Smooth muscle cell (in vitro differentiated cells): ENCODE results near the gene SULT2B1. TPM values are rescaled to one million over a fixed set of nuclear protein-coding genes. Genes with fewer than 3 reads are reported as not detected.

Experiments used
- DNase-seq: peaks from one replicate; lab custom pipeline; 2025; ENCODE audit not compliant: unreplicated experiment; lab: John Stamatoyannopoulos, UW
- H2AFZ ChIP-seq: fragments of 200-600 bp; sonication (generic); 2 replicates; pipeline ENCODE4 v1.6.0; 2016; ENCODE audit warnings: antibody characterized with exemption, low read depth, mild to moderate bottlenecking
- H3F3A ChIP-seq: fragments of 200-600 bp; sonication (generic); 2 replicates; pipeline ENCODE4 v1.6.0; 2017; ENCODE audit warnings: antibody characterized with exemption, low read depth
- H3K27ac ChIP-seq: fragments of 200-600 bp; sonication (generic); 2 replicates; pipeline ENCODE4 v1.5.1; 2016; ENCODE audit warnings: low read depth, mild to moderate bottlenecking
- H3K27me3 ChIP-seq: fragments of 200-600 bp; sonication (generic); 2 replicates; pipeline ENCODE4 v1.6.1; 2016; ENCODE audit warnings: low read depth, mild to moderate bottlenecking
- H3K36me3 ChIP-seq: fragments of 200-600 bp; sonication (generic); 2 replicates; pipeline ENCODE4 v1.5.1; 2016; ENCODE audit warnings: low read depth
- H3K4me1 ChIP-seq: fragments of 200-600 bp; sonication (generic); 2 replicates; pipeline ENCODE4 v1.5.1; 2016; ENCODE audit warnings: low read depth
- H3K4me2 ChIP-seq: fragments of 200-600 bp; sonication (generic); 2 replicates; pipeline ENCODE4 v1.6.0; 2016; ENCODE audit warnings: mild to moderate bottlenecking
- H3K4me3 ChIP-seq: fragments of 200-600 bp; sonication (generic); 2 replicates; pipeline ENCODE4 v1.5.1; 2016; ENCODE audit warnings: mild to moderate bottlenecking
- H3K79me2 ChIP-seq: fragments of 200-600 bp; sonication (generic); 2 replicates; pipeline ENCODE4 v1.6.0; 2016; ENCODE audit warnings: low read depth, mild to moderate bottlenecking
- H3K9ac ChIP-seq: fragments of 200-600 bp; sonication (generic); 2 replicates; pipeline ENCODE4 v1.6.0; 2016; ENCODE audit warnings: low read depth
- H3K9me3 ChIP-seq: fragments of 200-600 bp; sonication (generic); replicated peaks from 2 replicates; pipeline ENCODE4 v1.5.1; 2016; ENCODE audit warnings: low read depth
- H4K20me1 ChIP-seq: fragments of 200-600 bp; sonication (generic); 2 replicates; pipeline ENCODE4 v1.6.0; 2016; ENCODE audit warnings: low read depth
- WGBS: methylation state at CpG from one replicate; pipeline ENCODE4 v1.1.7; 2016; ENCODE audit warnings: low lambda C conversion rate; 5-methylcytosine and 5-hydroxymethylcytosine counted together
- polyA plus RNA-seq: library from polyadenylated mRNA; unstranded; fragments of >200 nt; fragmentation: Nextera tagmentation; extraction: Ambion mirVana; gene quantifications from 2 replicates; pipeline ENCODE4 v1.2.1, GENCODE V29; 2016
- total RNA-seq: library from RNA; depleted of rRNA; stranded (reverse); fragments of >200 nt; gene quantifications from 2 replicates; pipeline ENCODE4 v1.2.3, GENCODE V29; 2014
- TF ChIP-seq, protein P1 (sequence below): fragments of 200-600 bp; sonication (generic); IDR thresholded peaks from 2 replicates; pipeline ENCODE4 v1.5.1; 2017; ENCODE audit warnings: borderline replicate concordance, mild to moderate bottlenecking, antibody characterized with exemption; ENCODE audit not compliant: insufficient read depth, poor library complexity, severe bottlenecking

Gene SULT2B1
- total and polyA plus RNA-seq, 2 experiments from 2014 or later = 1.7 to 2.3 TPM

DNA sequence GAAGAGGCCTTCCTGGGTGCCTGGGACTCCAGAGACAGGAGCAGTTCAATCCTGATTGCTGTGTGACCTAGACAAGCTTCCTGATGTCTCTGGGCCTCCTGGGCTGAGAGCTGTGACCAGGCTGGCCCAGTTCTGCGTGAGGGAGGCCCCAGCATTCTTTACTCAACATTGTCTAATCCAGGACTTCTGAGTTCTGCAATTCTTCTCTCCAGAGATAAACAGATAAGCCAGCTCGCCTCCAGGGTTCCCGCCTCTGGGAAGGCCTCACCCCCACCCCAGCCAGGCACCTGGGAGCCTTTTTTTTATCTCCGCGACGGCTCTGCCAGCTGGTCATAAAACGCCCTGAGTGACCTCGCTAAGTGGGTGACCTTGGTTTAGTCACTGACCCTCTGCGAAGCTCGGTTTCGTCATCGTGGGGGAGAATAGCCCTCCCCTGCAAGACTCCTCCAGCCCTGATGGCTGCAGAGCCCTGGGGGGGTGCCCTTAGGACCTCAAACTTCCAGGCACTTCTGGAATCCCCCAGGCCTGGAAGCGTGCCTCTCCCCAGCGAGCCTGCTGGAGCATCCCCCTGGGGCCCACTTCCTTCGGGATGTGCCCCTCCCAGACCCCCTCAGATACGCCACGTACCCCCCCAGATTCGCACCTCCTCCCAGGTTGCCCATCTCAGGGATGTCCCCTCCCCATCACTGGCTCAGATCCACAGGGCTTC, 1.9 kb downstream of the SULT2B1 start:
- 4% methylated on average over 15 of the region's 18 CpGs for WGBS
- peaks cover 25% of the 10 kb centered on the region for H3F3A ChIP-seq
- H3K27ac ChIP-seq = no peak overlapping the region

GRCh38 chr19:48554385-48555091, 2.6 kb downstream of the SULT2B1 start:
- H3K4me1 ChIP-seq = peaks cover 3% of the 10 kb centered on the region
- peaks cover 25% of the 10 kb centered on the region for H3F3A ChIP-seq
- H3K4me3 ChIP-seq = no peak overlapping the region
- no peaks in the 10 kb centered on the region for H3K9me3 ChIP-seq
- peak overlapping the region; percentile 29 for H3K4me2 ChIP-seq
- DNase-seq = no peak
- no peak overlapping the region for H3K9ac ChIP-seq
- H3K27ac ChIP-seq = no peak overlapping the region
- 76% methylated on average over 13 of the region's 16 CpGs for WGBS
- TF ChIP-seq, protein P1, sequence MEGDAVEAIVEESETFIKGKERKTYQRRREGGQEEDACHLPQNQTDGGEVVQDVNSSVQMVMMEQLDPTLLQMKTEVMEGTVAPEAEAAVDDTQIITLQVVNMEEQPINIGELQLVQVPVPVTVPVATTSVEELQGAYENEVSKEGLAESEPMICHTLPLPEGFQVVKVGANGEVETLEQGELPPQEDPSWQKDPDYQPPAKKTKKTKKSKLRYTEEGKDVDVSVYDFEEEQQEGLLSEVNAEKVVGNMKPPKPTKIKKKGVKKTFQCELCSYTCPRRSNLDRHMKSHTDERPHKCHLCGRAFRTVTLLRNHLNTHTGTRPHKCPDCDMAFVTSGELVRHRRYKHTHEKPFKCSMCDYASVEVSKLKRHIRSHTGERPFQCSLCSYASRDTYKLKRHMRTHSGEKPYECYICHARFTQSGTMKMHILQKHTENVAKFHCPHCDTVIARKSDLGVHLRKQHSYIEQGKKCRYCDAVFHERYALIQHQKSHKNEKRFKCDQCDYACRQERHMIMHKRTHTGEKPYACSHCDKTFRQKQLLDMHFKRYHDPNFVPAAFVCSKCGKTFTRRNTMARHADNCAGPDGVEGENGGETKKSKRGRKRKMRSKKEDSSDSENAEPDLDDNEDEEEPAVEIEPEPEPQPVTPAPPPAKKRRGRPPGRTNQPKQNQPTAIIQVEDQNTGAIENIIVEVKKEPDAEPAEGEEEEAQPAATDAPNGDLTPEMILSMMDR = no peak
- no peak overlapping the region for H2AFZ ChIP-seq
- no peaks in the 10 kb centered on the region for H3K79me2 ChIP-seq
- H3K36me3 ChIP-seq = no peaks in the 10 kb centered on the region
- H3K27me3 ChIP-seq = no peaks in the 10 kb centered on the region
- H4K20me1 ChIP-seq = no peaks in the 10 kb centered on the region

More for the DNA sequence above, 1.9 kb downstream of the SULT2B1 start:
- no peak overlapping the region for H3K4me3 ChIP-seq
- no peak overlapping the region for H2AFZ ChIP-seq
- DNase-seq = no peak
- H3K4me2 ChIP-seq = peak overlapping the region; percentile 29
- no peaks in the 10 kb centered on the region for H3K79me2 ChIP-seq
- peaks cover 3% of the 10 kb centered on the region for H3K4me1 ChIP-seq
- no peaks in the 10 kb centered on the region for H3K27me3 ChIP-seq
- no peaks in the 10 kb centered on the region for H3K9me3 ChIP-seq
- no peaks in the 10 kb centered on the region for H3K36me3 ChIP-seq
- no peaks in the 10 kb centered on the region for H4K20me1 ChIP-seq
- TF ChIP-seq, protein P1 = no peak
- H3K9ac ChIP-seq = no peak overlapping the region

GRCh38 chr19:48556163-48556562, 4.2 kb downstream of the SULT2B1 start:
- 47% methylated on average over 11 of the region's 11 CpGs for WGBS
- TF ChIP-seq, protein P1 = no peak
- H3K4me1 ChIP-seq = peaks cover 3% of the 10 kb centered on the region
- no peak overlapping the region for H3K4me2 ChIP-seq
- H3K4me3 ChIP-seq = no peak overlapping the region
- no peak overlapping the region for H2AFZ ChIP-seq
- no peak overlapping the region for H3K9ac ChIP-seq
- no peaks in the 10 kb centered on the region for H3K79me2 ChIP-seq
- peaks cover 25% of the 10 kb centered on the region for H3F3A ChIP-seq
- no peak for DNase-seq
- no peaks in the 10 kb centered on the region for H3K27me3 ChIP-seq
- no peaks in the 10 kb centered on the region for H3K36me3 ChIP-seq
- no peaks in the 10 kb centered on the region for H4K20me1 ChIP-seq
- no peaks in the 10 kb centered on the region for H3K9me3 ChIP-seq
- no peak overlapping the region for H3K27ac ChIP-seq
